Activated gamma-delta T cell treated with Interleukin-2 at 50 U/mL for 16 hours (primary cell): Measurements from ENCODE around the gene LINGO4.
"Not testable (repeated sequence)": the region's sequence is repeated elsewhere in the genome, so short reads cannot be mapped to it uniquely, and the experiment has no call there.

Source experiments
- DNase-seq: peaks from one replicate; pipeline ENCODE4 v3.0.0-alpha.2; 2020

The LINGO4 gene

DNA sequence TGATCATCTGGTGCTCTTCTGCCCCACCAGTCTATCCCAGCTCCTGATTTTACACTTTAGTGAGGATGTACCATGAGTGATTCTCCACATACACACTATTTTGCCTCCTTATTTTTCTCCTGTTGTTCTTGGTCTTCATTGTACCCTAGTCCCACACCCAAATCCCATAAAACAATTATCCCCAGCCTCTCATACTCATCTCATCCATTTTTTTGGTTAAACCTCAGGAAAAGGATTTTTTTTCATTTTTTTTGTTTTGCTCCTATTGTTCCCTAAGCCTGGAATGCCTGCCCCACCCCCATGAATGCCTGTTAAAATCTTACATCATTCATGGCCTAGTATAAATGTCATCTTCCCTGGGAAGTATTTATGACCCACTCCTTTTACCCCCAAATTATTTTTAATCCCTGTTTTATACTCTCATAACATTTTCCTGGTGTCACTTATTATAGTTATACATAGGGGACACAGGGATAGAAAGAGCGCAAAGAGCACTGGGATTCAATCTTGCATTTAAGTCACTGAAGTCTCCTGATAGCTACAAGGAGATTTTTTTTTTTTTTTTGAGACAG, 4.9 kb upstream of the LINGO4 start:
- no peak for DNase-seq

DNA sequence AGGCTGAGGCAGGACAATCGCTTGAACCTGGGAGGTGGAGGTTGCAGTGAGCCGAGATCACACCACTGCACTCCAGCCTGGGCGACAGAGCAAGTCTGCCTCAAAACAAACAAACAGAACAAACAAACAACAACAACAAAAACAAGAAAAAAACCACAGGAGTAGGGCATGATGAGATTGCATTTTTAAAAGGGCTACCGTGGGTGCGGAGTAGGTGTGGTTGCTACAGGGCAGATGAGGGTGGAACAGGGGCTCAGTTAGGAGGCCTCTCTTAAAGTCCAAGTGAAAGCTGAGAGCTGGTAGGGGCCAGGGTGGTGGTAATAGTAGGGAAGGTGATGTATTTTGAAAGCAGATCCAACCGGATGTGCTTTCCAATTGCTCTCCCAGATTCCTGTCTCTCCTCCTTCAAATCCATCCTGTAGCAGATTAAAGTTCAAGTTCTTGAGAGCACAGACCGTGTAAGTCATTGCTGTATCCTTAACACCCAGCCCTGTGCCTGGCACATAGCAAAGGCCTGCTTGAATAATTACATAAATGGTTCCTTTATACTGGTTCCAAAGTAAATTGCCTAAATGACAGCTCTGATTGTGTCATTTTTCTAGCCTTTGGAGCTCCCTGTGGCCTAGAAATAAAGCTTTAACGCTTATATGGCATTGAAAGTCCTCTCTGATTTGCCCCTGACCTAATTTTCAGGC, 4.2 kb upstream of the LINGO4 start:
- no peak for DNase-seq

DNA sequence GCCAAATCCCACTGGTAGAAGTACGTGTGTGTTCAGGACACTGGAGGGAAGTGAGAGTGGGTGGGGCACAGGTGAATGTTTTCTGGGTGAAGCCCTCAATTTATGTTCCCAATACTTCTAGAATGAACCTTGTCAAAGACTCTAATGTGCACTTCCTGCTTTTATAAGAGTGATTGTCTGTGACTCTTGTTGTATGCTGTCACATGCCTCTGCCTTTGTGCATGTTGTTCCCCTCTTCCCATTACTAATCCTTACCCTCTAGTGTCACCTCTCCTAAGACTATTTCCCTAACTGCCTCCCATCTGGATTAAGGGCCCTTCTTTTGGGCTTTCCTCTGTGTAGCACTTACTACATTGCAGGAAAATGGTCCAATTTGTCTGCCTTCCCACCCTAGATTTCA, 2.5 kb upstream of the LINGO4 start:
- no peak for DNase-seq

DNA sequence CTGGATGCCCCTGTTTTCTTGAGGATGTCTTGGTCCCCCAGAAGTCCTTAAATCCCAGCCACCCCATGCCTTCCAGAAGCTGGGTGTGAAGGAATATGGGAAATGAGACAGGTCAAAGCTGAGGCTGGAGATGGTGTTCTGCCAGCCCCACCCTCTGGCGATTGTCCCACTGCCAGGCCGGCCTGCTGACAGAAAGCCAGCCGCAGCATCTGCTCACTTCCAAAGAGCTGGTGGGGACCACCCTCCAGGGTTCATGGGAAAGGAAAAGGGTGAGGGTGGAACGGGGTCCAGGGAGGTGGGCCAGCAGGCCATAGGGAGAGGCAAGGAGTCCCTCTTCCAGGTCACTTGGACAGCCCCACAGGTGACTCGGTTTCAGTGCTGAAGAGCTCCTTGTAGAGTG, 1.9 kb upstream of the LINGO4 start:
- DNase-seq, result no peak

DNA sequence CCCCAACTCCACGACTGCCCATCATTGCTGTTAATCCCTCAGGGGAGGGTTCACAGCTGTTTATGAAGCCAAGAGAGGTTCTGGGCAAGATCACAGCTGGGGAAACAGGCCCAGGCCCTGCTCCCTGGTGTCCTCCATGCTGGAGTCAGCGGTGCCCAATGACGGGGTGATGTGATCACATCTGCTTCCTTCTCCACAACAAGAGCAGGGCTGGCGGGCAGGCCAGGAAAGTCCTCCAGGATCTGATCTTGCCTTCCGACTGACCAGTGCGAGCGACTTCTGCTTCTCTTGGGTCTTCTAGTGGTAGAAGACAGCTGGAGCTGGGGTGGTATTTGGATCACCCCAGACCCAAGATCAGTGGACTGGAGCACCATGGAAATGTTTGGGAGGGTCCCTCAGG, 951 bp upstream of the LINGO4 start:
- DNase-seq, result no peak

DNA sequence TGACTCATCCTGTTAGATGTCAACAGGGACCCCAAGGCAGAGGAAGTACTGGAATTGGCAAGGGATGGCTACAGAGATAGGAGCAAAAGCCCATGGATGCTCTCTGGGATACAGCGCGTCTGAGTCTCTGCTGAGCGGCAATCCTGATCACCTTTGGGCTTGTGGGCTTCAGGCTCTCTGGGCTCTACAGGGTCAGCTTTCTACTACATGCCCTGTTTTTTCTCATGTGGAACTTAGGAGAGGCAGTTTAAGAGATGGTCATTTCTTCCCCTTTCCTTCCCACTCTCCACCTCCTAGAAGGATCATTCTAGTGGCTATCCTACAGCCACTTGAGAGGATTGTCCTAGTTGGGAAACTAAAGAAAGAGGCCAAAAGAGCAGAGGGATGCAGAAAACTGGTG, 1.3 kb downstream of the LINGO4 start:
- DNase-seq, result no peak

DNA sequence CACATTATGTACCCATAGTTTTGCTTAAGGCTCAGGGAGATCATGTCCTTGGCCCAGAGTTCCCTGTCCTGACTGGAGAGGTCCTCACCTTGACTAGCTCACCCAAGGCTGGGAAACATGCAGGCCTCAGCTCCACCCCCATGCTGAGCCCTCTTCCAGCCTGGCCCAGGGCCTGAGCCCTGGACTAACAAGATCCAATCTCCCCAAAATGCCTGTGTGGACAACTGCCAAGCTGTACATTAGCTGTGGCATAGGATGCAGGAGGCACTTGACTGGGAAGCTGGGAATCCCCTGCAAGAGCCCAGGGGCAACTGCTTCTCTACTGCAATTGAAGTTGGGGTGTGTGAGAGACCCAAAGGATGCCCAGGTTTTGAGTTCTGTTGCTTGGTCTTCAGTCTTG, 2.1 kb downstream of the LINGO4 start:
- DNase-seq, result no peak

DNA sequence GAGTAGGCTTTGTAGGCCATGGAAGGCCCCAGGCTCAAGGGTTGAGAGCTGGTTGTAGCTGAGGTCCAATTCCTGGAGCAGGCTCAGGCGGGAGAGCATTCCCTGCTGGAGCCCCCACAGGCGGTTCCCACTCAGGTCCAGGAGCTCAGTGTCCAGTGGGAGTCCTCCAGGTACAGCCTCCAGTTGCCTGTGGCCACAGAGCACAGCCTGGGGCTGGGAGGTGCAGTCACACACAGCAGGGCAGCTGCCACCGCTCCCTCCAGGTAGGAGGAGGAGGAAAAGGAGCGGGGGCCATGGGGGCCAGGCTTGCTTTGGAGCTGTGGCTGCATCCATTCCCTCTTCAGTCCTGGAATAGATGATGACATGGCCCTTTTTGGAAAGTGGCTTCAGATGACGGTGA, 2.8 kb downstream of the LINGO4 start:
- no peak for DNase-seq

DNA sequence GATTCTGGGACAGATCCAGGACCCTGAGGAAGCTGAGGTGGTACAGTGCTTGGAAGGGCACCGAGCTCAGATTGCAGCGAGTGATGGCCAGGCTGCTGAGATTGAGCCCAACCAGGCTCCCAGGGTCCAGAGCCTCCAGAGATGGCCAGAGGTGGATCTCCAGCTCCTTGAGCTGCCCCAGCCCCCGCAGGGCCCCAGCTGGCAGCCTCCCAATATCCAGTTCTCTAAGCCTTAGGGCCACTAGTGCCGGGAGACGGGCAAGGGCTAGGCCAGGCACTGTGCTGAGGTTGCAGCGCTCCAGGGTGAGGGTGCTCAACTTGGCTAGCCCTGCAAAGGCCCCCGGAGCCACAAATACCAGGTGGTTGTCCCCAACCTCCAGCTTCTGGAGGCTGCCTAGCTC, 3.4 kb downstream of the LINGO4 start:
- DNase-seq, result no peak

DNA sequence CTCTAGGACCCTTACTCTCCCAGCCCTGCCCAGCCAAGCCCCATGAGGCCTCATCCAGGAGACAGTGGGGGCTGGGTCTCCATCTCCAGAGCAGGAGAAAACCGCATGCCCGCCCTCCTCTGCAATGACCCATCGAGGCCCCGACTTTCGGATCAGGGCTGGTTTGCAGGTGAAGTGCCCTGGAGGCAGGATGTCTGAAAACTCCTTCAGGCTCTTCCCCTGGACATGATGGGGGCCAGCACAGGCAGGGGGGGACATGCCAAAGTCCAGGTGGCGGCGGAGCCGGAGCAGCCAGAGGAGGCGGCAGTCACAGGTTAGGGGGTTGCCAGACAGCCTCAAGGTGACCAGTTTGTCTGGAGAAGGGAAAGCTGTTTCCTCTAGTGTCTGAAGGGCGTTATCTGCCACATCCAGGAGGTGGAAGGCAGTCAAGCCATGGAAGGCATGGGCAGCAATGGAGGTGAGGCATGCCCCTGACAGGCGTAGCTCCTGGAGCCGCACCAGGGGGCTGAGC, 3.9 kb downstream of the LINGO4 start:
- DNase-seq, result no peak

DNA sequence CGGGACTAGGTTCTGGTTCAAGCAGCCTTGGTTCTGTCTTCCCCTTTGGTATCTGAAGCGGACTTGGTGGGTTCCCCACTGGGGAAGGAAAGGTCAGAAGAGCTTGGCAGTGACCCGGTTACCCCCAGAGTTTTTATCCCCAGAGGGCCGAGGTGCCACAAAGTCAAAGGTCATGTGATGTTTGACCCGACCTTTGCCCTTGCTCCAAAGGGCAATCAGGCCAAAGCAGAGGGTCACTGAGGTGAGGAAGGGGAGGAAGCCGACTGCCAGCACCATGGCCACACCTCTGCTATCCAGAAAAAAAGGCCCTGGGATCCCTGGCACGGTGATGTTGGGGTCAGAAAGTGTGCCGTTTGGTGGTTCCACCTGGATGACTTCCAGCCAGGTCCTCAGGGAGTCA, 4.4 kb downstream of the LINGO4 start:
- DNase-seq, result no peak

DNA sequence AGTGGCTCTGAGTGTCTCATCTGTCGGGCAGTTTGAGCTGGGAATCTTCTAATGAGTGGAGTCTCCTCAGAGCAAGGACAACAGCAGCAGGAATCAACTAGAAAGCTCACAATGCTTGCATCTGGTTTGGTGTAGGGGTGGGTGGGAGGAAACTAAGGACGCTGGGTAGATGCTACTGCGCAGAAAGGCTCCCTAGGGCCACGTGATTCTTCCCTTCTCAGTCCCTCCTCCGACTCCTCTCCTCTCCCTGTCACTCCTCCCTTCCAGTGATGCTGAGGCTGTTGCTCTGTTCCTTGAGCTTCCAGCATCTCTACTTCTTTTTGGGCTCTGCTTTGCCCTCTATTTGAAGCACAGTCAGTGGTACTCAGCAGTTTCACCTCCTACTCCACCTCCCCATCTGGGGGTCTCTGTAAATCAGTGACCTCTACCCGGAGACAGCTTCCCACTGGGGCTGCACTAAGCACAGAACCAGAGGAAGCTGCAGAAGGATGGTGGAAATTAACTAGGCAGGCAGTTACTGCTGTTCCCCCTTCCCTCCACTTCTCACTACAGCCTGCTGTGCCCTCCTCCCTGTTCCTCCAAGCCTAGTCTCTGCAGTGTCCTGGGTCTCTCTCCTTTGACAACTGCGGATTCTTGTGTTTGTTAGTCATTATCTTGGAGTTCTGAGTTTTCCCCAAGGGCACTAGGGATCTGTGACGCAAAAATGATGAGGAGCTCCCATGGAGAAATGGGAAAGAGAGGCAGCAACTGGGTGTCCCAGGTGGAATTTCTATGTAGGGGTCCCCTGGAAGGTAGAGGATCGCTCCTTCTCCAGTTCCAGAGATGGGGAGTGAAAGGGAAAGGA, 5.8 kb downstream of the LINGO4 start:
- no peak for DNase-seq

DNA sequence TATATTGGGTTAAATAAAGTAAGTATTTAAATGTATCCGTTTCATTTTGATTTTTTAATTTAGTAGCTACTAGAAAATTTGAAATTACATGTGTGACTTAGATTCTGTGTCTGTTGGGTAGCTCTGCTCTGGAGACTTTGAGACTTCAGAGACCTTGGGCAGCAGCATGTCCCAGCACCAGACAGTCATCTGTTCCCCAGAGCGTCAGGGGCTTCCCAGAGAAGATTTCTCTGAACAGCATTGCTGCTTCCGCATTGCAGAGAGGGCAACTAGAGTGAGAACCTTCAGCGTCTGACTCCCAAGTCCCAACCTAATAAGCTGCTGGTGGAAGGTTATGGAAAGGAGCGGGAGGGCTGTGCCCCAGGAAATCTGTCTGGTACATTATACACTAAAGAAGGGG, 6.6 kb downstream of the LINGO4 start:
- DNase-seq, result no peak

DNA sequence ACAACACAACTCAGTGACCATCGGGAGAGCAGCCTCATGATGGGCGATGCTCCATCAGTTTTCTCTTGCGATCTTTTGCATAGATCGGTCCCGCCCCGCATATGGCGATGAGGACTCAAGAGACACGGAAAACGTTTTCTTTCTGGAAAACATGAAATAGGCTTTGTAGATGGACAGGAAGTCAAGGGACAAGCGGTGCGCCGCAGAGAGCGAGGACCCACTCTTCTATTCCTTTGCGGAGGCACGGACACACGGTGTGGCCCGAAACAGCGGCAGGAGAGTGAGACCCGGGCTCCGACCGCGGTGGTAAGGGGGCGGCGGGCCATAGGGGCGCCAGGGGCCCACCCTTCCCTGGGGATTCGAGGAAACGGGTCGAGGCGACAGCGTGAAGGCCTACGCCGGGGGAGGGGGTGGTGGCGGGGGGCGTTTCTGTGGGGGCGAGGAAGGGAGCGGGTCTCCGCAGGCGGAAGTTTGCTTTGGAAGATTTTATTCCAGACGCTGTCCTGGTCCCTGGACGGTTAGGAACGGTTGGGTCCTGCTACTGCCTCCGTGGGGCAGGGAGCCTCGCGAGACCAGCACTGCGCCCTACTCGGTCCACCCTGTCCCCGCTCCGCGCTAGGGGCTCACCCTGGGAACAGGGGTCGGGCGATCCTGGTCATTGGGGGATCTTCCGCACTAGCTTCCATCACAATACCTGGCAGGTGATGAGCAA, 14.1 kb downstream of the LINGO4 start:
- no peak for DNase-seq

DNA sequence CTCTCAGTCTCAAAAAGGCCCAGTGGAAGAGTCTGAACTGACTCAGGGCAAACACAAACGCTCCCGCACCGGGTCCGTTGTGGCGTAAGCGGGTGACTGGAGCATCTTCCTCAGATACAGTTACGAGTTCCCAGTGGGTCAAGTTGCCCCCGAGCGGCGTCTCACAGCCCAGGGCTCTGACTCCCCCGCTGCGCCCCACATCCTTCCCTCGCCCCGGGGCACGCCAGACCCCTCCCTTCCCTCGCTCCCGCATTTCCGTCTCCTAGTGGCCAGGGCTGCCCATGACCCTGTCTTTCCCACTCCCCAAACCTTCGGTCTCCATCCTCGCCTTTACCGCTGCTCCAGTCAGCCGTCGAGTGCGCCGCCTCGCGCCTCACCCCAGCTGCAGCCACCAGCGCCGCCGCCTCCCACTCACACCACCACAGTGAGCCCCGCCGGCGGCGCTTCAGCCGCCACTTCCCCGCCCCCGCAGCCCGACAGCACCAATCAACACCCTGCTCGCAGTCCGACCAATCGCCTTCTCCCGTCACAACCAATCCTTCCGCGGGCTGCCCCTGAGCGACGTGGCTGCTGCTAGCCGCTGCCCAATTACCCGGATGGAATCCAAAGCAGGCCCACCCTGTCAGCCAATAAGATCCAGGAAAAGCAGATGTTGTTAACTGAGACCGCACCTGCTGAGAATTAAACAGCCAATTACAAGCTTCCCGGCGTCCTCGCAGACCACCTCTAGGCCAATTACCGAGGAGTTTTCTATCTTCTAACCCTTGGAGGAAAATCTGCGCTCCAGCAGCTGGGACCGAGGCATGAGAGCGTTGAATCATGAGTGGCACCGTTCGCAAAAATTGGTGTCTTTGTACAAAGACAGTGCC, 14.9 kb downstream of the LINGO4 start, which contains the start of gene TDRKH:
TSS of gene TDRKH (minus strand) at position 430 of the 869 bp plus-strand sequence. CDS start 7,478 bp downstream, outside the sequence.
- peak; percentile 98 for DNase-seq

DNA sequence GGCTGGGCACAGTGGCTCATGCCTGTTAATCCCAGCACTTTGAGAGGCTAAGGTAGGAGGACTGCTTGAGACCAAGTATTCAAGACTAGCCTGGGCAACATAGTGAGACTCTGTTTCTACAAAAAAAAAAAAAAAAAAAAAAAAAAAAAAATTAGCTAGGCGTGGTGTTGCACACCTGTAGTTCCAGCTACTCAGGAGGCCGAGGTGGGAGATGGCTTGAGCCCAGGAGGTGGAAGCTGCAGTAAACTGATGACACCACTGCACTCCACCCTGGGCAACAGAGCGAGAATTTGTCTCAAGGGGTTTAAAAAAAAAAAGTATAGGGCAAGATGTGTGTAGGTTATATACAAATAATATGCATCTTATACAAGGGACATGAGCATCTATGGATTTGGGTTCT, 17.5 kb downstream of the LINGO4 start:
- DNase-seq, result no peak

DNA sequence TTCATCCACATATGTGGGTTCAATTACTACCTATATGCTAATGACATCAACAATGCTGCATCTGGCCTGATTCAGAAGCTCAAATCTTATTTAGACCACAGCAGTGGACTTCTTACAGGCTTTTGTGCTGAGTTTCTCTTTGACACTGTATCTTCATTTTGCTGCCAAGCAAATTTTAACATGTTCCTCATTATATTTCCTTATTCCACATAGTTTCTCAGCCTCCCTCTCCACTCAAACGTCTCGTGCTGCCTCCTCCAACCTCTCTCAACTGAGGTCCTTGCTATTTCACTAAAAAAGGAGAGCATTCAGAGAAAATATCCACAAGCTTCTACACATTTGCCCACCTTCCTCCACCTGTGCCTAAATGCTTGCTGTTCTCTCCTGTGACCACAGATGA, 21.4 kb downstream of the LINGO4 start:
- DNase-seq, result no peak

DNA sequence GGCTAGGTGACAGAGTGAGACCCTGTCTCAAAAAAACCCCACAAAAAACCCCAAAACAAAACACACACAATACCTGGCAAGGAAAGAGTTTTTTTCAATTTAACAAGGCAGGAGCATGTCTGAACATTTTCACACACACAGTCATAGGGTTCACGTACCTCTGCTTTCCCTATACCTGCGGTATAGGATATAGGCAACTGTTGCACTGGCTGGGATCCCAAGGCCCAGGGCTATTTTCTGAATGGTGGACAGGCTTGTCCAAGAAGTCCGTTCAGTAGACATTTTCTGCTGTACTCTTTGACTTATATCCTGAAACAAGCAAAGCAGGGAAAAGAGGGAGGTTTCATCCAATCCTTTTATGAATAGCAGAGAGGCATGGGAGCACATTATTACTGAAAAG, 22.5 kb downstream of the LINGO4 start:
- no peak for DNase-seq

DNA sequence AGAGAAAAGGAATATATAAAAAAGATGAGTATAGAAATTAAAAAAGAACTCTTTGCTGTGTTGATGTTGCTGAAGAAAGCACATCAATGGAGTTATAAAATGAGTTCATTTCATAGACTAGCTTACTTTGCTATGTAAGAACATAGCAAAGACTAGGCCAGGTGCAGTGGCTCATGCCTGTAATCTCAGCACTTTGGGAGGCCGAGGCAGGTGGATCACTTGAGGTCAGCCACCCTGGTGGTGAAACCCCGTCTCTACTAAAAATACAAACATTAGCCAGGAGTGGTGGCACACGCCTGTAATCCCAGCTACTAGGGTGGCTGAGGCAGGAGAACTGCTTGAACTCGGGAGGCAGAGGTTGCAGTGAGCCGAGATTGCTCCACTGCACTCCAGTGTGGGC, 23.2 kb downstream of the LINGO4 start:
- not testable (repeated sequence) for DNase-seq

DNA sequence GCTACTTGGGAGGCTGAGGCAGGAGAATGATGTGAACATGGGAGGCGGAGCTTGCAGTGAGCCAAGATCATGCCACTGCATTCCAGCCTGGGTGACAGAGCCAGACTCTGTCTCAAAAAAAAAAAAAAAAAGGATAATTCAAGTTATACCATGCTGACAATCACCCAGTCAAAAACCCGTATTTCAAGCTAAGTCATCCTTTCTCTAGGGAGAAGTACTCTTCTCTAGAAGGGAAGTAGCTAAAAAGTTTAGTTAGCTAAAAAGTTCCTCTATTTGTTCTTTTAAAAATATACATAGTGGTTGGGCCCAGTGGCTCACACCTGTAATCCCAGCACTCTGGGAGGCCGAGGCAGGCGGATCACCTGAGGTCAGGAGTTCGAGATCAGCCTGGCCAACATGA, 24.5 kb downstream of the LINGO4 start:
- not testable (repeated sequence) for DNase-seq

DNA sequence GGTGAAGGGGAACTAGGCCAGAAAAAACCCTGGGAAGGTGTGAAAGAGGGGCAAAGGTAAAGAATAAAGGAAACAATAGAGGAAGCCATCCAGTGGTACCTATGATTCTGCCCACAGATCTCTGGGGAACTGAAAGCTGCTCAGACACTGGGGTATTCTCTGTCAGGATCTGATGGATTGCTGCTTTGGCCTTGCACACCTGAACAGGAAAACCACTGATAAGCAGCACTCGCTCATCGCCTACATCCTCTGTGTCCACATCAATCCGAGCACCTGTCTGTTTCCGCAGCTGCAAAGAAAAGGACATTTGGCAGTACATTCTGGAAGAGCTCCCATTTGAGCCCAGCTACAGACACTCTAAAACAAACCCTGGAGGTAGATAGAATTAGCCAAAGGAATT, 25.4 kb downstream of the LINGO4 start:
- no peak for DNase-seq

DNA sequence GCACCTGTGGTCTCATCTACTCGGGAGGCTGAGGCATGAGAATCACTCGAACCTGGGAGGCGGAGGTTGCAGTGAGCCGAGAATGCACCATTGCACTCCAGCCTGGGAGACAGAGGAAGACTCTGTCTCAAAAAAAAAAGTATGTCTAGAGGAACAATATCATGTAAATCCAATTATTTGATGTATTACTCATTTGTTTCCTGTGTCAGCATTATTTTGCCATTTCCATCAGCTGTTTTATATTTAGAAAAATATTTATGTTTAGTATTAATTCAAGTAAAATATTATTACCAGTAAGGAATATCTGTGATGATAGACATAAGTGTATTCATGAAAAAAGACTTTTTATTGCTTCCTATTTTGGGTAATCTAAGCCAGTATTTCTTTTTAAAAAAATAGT, 27.9 kb downstream of the LINGO4 start:
- no peak for DNase-seq
